HUDEP-2 (cell line): ENCODE results near the gene NPFFR1.

Experiments used
- DNase-seq, 76 experiments: peaks; one replicate each; lab custom pipeline; 2025; ENCODE audit not compliant: unreplicated experiment in 76 of 76; lab: John Stamatoyannopoulos, UW

NPFFR1 gene

DNA sequence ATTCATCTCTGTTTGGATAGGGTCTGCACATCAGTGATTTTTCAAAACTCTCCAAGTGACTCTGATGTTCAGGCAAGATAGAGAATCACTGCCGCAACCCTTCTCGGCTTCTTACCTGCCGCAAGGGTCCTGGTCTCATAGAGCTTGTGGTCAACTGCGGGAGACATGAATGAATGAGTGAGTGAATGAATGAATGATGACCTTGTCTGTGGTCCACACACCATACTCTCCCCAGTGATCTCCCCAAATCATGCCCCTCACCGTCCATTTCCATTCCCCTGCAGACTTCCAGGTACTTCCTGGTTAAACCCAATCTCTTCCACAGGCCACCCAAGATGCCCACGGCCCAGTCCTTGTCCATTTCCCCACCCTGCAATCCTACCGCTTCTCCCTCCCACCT lies 5.9 kb upstream of the NPFFR1 start:
- DNase-seq = no peak

DNA sequence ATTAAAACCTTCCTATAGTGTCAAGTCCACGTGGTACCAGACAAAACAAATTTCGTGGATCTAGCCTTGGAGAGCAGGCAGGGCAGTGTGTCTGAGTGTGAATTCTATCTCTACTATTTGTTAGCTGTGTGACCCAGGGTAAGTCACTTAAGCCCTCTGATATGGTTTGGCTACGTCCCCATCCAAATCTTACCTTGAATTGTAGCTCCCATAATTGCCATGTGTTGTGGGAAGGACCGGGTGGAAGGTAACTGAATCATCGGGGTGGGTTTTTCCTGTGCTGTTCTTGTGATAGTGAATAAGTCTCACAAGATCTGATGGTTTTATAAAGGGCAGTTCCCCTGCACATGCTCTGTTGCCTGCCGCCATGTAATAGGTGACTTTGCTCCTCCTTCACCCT lies 2.8 kb upstream of the NPFFR1 start:
- DNase-seq = no peak

DNA sequence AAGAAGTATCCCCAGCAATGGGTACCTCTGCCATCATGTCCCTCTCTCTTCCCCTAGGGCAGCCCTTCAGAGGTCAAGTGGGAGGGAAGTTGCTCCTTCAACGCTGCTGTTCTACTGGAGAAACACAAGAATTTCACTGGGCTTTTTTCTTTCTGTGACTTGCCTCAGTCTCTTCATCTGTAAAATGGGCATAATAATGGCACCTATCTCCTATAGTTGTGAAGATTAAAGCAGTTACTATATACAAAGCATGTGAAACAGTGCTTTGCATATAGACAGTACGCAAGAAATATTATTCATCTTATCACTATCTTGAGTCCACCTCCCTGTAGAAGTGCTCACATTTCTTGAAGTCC lies 1.6 kb upstream of the NPFFR1 start:
- DNase-seq = no peak

DNA sequence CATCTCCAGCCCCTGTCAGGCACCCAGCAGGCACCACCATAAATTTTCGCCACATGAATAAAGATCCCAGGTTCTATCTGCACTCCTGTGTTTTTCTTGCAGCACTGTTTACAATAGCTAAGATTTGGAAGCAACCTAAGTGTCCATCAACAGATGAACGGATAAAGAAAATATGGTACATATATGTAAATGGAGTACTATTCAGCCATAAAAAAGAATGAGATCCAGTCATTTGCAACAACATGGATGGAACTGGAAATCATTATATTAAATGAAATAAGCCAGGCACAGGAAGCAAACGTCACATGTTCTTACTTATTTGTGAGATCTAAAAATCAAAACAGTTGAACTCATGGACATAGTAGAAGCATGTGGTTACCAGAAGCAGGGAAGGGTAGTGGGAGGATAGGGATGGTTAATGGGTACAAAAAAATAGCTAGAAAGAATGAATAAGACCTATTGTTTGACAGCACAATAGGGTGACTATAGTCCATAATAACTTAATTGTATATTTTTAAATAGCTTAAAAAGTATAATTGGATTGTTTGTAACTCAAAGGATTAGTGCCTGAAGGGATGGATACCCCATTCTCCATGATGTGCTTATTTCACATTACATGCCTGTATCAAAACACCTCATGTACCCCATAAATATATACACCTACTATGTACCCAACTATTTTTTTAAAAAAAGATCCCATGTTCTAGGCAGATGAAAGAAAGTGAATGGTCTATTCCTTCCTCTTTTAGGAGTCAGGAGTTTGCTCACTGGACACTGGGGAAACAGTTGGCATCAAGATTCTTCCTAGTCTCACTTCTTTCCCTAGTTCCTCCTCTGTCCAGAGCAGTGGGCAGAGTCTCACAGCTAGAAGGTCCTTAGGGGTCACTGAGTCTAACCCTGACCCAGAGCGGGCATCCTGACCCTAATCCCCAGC lies 1.0 kb upstream of the NPFFR1 start:
- DNase-seq = no peak

DNA sequence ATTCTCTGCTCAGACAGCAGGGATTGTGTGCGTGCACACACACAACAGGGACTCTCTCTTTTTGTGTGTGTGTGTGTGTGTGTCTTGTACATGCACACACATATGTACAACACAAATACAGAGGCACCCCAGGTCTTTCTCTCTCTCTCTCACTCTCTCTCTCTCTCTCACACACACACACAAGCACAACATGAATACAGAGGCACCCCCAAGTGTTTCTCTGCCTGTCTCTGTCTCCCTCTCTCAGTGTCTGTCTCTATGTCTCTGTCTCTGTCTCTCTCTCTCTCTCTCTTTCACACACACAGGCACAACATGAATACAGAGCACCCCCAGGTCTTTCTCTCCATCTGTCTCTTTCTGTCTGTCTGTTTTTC lies 746 bp downstream of the NPFFR1 start:
- DNase-seq = no peak

DNA sequence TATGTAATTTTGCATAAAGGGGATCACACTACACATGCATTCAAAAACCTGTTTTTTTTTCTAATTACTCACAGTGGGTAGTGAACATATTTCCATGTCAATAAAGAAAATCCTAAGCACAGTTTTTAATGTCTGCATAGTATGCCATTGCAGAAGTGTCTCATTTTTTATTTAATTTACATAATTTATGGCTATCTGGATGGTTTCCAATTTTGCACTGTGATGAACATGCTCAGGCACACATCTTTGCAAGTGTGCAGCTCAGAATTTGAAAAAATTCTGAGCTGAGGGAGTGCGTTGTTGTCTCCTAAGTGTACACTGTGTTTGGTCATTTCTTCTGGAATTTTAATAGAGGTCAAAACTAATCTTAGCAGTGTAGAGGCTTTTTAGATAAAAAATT lies 2.2 kb downstream of the NPFFR1 start:
- no peak for DNase-seq

DNA sequence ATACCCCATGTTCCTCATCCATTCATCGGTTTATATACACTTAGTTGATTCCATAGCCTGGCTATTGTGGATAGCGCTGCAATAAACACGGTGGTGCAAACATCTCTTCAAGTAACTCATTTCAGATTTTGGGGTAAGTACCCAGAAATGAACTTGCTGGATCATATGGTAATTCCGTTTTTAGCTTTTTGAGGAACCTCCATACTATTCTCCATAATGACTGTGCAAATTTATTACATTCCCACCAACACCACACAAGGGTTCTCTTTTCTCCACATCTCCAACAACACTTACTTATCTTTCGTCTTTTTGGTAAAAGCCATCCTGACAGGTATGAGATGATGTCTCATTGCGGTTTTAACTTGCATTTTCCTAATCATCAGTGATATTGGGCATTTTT lies 3.7 kb downstream of the NPFFR1 start:
- DNase-seq = no peak

DNA sequence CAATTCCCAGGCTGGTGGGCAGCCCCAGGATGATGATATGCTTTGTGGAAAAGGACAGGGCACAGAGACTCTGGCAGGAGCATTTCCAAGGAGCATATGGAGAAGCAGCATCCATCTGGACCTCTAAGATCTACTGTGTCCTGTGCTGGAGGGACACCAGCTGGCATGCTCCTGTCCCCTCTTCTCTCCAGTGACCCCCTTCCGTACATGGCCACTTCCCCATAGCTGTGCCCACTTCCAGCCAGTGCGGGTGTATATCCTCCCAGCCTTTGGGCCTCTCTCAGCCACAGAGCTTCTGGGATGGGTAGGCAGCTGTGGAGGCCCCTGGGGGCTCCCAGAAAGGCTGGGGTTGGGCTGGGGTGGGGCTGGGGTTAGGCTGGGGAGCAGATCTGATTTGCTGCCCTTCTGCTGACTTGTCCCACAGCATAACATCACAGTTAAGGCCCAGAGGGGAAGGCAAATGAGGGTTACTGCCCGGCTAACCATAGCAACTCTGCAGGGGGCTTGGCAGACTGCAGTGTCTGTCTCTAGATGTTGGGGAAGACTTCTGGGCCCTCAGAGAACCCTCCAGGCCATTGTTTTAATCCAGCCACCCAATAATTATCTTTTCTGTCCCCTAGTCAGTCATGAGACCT lies 6.3 kb downstream of the NPFFR1 start:
- no peak for DNase-seq

DNA sequence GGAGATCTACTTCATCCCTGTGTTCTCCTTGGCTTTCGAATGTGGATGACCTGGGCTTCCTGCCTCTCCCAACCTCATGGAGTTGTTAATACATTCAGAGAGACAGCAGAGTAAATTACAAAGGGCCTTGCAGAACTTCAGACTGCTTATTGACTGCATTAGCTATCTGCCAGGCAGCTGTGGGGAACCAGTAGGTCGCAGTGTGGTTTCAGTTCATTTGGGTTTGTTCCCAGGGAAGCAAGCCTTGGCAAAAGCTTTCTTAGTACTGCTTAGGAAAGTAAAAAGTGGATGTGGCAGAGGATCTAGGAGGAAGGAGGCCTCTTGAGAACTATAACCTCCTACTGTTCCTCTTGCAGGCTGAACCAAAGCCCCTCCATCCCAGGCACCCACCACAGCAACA lies 9.2 kb downstream of the NPFFR1 start:
- no peak for DNase-seq

DNA sequence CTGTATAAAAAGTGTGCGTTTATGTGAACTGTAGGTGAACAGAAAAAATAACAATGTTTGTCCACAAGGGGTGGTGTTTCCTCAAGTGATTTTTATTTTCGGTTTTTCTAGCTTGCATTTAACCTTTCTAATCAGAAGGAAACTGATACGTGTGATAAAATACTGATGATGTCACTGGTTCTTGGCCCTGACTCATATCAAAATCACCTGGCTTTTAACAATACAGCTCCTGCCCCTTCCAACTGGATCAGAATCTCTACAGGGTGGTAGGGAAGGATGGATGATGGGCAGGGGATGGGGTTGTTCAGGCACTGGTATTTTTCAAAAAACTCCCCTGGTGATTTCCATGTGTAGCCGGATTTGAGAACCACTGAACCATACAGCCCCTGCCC lies 10.9 kb downstream of the NPFFR1 start:
- DNase-seq = peak in 2 of 76 experiments; percentile 1 to 6

DNA sequence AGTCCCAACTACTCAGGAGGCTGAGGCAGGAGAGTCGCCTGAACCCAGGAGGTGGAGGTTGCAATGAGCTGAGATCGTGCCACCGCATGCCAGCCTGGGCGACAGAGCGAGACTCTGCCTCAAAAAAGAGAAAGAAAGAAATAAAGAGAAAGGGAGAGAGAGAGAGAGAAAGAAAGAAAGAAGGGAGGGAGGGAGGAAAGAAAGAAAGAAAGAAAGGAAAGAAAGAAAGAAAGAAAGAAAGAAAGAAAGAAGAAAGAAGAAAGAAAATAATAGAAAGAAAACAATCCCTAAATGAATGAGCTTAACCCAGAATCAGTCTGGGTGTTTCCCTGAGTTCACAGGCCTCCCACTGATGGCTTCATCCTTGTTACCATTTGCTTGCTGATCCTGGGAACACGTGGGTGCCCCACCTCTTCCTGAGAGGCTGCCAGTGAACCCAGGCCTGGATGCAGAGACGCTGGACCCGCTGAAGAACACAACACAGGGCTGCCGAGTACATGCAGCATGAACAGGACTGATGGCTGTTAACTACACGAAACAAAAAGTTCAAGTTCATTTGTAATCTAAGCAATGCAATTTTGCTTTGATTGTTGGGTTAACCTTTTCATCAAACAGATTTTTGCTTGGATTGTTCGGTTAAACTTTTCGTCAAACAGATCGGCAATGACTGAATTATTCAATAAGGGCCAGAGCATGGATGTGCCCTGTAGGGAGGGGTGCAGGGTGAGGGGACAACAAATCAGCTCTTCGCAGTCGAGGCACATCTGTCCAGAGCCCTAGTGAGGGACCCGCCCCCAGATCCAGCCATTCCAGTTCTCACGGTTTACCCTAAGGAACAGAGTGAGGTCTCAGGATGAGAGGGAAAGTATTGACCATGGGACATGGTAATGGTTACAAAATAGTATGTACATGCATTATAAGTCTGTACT lies 11.5 kb downstream of the NPFFR1 start:
- no peak for DNase-seq

DNA sequence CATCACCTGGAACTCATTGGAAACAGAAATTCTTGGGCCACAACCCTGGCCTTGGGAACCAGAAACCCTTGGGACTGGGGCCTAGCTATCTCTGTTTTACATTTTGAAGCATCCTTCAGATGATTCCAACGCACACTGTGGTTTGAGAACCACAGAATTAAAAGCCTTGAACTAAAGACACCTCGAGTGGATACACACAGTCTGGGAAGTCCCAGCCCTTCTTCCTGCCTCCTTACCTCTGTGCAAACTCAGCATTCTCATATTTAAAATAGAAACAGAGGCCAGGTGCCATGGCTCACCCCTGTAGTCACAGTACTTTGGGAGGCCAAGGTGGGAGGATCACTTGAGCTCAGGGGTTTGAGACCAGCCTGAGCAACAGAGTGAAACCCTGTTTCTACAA lies 12.9 kb downstream of the NPFFR1 start:
- DNase-seq = no peak

DNA sequence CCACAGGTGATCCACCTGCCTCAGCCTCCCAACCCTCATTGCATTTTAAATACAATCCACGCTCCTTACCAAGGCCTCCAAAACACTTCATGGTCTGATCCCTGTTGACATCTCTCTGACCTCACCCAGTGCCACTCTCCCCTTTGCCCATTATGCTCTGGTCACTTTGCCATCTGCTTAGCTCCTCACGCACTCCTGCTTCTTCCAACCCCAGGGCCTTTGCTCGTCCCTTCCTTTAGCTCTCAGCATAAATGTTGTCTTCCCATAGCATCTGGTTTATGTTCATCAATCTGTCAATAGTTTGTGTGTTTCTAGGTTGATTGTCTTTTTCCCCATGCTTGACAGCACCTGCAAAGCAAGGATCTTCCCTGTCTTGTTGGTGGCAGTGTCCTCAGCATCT lies 14.1 kb downstream of the NPFFR1 start:
- no peak for DNase-seq

DNA sequence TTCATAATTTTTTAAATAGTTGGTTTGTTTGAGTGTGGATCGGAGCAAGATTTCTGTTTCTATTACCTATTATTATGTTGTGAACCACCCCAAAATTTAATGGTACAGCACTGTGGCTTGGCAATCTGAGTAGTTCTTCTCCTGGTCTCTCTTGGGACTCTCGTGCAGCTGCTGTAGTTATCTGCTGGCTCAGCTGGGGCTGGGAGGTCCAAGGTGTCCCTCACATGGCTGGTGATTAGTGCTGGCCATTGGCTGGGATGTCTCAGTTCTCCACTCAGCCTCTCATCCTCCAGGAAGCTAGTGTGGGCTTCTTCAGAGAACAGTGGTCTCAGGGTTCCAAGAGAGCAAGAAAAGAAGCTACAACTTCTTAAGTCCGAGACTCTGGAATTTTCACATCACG lies 15.4 kb downstream of the NPFFR1 start:
- no peak for DNase-seq

DNA sequence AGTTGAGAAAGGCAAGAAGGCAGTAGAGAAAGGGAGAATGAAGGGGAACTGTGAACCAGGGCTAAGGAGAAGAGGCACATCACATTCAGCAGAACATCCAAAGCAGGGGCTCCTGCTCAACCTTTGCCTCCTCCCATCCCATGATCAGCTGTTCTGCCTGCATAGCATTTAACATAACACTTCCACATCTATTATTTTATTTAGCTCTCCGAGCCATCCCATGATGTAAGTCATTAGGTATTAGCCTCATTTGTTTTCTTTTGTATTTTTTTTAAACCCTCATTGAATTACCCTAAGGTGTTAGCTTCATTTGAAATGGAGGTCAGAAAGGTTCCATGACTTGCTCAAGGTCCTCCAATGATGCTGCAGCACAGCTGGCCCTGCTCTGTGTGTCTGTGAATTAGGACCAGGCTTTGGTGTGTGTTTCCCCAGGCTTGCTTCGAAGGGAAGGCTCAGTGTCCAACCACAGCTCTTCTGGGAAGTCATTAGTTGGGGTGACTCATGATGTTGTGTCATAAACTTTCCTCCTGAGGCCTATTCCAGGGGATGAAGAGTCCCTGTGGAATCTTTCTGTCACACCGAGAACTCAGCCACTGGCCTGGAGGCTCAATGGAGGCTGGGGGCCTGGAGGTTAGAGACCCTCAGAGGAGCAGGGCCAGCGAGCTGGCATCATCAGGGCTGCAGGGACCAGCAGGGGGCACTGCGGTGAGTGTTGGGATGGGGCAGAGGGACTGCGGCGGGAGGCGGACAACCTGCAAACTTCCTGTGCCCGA lies 16.5 kb downstream of the NPFFR1 start:
- DNase-seq = peak in 6 of 76 experiments; percentile 1 to 15 (median 8)

DNA sequence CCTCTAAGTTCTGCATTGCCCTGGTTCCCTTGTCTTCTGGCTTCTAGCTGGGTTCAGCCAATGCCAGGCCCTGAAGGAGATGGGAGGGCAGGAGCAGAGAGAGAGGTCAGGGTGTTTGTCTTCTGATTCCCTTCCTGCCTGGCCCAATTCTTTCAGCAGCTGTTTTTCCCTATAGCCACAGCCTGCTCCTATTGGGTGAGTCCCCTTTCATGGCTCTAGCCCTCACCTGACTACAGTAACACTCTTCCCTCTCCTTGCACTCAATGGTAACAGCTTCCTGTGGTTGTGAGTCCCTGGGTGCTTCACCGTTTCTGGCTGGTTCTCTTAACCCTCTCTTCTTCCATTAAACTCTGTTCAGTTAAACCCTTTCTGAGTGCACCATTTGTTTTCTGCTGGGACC lies 17.1 kb downstream of the NPFFR1 start:
- no peak for DNase-seq

DNA sequence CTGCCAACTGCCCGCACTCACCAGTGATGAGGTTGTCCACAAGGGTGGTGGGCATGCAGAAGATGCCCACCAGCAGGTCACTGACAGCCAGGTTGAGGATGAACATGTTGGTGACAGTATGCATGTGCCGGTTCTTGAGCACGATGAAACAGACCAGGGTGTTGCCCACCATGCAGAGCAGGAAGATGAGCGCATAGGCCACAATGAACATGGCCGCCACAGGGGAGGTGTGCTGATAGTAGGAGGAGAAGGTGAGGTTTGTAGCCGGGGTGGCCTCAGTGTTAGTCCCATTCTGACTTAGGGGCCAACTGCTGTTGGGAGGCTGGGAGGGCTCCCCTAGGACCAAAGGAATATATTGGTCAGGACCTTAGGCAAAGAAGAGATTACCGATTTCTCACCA lies 17.7 kb downstream of the NPFFR1 start:
- no peak for DNase-seq

DNA sequence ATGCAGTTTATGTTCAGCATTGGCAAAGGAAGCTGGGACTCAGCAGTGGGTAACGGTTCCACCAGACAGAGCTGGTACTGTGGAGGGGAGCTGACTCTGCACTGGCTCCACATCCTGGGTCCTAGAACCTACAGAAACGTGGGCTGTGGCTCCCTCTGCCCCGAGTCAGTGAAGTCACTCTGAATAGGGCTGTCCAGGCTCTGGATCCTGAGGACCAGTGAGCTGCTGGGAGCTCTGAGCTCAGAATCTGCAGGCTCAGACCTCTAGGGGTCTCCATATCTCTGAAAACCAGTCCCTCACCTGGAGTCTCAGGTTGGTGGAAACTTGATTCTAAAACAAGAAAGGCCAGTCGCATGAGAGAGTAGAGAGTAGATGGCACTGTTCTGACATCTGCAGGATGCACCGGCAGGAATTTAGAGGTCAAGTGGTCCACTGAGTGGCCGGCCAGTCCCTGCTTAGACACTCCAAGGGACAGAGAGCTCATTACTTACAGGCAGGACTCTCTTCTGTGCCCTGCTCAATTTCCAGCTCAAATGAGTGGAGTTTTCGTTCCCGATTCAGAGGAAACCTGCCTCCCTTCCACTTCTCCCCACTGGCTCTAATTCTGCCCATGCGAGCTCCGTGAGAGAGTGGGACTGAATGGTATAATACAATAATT lies 18.6 kb downstream of the NPFFR1 start:
- no peak for DNase-seq

DNA sequence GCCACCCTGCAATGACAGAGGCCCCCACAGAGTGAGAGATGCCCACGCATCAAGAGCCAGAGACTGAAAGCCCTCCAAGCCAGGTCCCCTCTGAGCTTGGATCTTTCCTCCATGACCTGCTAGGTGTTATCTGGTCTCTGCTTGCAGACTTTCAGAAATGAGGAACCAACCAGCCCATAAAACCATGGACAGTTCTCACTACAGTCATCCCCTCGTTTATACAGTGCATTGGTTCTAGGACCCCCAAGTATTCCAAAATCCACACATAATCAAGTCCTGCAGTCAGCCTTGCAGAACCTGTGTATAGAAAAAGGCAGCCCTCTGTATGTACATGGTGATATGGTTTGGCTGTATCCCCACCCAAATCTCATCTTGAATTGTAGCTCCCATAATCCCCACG lies 23.1 kb downstream of the NPFFR1 start:
- no peak for DNase-seq

DNA sequence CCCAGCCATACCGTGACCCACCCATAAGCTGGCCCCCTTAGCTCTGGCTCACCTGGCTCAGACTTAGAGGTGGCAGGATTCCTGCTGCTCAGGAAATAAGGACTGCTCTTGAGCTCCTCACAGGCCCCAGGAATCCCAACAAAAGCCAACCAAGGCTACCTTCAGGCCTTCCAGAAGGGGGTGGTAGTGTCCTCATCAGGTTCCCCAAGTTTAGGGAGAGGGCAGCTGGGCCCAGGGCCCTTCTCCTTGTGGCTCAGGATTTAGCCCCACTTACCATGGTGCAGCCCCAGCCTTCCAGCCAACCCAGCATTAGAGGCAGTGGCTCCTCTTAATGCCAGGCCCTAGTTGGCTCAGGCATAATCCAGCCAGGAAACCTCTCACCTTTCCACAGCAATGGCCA lies 23.5 kb downstream of the NPFFR1 start:
- no peak for DNase-seq
